GM21528 (cell line): ENCODE measurements around the gene DGKH.

Experiments used
- ATAC-seq: cut with Tn5 transposase; IDR thresholded peaks from one replicate; pipeline ENCODE4 v1.9.1; 2021; ENCODE audit warnings: mild to moderate bottlenecking, moderate library complexity; ENCODE audit not compliant: unreplicated experiment, low FRiP score

Gene DGKH, protein sequence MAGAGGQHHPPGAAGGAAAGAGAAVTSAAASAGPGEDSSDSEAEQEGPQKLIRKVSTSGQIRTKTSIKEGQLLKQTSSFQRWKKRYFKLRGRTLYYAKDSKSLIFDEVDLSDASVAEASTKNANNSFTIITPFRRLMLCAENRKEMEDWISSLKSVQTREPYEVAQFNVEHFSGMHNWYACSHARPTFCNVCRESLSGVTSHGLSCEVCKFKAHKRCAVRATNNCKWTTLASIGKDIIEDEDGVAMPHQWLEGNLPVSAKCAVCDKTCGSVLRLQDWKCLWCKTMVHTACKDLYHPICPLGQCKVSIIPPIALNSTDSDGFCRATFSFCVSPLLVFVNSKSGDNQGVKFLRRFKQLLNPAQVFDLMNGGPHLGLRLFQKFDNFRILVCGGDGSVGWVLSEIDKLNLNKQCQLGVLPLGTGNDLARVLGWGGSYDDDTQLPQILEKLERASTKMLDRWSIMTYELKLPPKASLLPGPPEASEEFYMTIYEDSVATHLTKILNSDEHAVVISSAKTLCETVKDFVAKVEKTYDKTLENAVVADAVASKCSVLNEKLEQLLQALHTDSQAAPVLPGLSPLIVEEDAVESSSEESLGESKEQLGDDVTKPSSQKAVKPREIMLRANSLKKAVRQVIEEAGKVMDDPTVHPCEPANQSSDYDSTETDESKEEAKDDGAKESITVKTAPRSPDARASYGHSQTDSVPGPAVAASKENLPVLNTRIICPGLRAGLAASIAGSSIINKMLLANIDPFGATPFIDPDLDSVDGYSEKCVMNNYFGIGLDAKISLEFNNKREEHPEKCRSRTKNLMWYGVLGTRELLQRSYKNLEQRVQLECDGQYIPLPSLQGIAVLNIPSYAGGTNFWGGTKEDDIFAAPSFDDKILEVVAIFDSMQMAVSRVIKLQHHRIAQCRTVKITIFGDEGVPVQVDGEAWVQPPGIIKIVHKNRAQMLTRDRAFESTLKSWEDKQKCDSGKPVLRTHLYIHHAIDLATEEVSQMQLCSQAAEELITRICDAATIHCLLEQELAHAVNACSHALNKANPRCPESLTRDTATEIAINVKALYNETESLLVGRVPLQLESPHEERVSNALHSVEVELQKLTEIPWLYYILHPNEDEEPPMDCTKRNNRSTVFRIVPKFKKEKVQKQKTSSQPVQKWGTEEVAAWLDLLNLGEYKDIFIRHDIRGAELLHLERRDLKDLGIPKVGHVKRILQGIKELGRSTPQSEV

DNA sequence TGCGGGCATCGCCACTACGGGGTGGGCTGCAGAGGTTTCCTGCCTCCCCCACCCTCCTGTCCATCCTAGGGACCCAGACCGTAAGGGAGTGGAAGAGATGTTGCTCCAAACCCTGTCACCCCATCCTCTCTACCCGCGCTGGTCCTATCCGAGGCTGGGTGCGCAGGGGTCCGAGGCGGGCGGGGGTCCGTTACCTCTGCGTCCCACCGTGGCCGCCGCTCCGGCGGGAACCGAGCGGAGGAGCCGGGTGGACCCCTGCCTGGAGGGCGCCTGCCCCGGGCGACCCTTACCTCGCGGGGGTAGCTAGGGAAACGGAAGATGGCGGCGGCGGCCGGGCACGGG is at the start of gene DGKH:
Gene DGKH, plus strand, starts transcription at position 307 of the 342 bp plus-strand sequence. CDS start 126 bp downstream, outside the sequence.
- peak; percentile 36 for ATAC-seq

DNA sequence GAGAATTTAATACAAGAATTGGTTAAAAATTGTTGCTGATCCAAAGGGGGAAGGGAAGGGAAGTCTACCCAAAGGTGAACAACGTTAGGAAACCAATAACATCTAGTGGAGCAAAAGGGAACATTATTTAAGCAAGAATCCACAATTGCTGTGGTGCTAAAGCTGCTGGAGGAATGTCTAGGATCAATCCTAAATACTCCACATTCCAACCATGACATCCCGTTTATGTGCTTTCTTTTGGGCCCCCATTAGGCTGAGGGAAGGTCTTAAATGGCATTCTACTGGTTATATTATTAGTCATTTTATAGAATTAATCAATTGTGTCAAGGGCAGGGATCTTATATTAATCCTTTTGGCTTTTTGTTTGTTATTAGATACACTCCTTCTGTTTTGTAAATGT is 47.6 kb upstream of the DGKH start:
- no peak for ATAC-seq

DNA sequence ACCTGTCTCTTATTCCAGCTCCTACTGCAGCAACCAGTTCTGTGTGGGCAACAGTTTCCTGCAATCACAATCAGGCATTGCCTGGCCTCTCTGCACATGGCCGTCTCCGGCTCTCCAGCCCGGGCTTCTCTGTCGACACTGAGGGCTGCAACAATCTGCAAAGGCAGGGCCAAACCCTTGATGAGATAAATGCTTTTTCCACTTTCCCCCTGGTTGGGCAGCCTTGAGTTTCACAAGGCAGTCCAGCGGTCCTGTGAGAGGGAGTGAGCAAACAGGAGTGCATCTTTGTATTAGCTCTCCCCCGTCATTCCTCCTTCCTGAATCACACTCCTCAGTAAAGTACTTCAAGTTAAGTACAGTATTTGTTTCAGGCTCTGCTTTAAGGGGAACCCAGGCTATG is 46.9 kb upstream of the DGKH start:
- no peak for ATAC-seq

DNA sequence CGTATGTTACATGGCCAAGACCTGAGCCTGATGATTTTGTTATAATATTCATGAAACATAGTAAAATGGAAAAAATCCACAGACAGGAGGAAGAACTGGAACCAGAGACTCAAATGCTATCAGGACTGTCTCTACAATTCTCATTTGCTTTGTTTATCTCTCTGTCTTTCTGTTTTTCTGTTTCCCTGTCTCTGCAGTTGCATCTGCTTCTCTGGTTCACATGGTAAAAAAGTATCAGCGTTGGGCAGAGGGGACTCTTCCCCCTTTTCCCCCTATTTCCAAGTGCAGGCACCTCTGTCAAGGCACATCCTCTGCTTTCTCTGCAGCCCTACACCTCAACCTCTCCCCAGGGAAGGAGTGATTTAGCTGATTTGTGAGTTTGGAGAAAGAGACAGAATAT is 46.4 kb upstream of the DGKH start:
- ATAC-seq, result no peak

DNA sequence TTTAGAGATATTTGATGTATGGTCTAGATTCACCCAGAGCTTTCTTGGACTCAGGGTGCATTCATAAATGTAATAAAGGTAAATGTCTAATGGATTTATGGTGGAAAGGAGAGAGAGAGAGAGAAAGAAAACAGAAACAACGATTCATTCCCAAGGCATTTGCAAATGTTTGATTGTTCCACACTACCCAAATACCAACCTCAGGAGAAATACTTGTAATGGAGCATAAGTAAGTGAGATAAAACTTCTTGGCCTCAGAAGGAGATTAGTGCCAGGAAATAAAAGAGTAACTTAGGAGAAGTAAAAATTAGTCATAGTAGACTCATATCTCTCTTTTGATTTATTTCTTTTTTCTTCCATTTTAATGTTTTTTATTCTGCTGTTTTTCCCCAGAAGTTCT is 40.6 kb upstream of the DGKH start:
- ATAC-seq, result no peak

DNA sequence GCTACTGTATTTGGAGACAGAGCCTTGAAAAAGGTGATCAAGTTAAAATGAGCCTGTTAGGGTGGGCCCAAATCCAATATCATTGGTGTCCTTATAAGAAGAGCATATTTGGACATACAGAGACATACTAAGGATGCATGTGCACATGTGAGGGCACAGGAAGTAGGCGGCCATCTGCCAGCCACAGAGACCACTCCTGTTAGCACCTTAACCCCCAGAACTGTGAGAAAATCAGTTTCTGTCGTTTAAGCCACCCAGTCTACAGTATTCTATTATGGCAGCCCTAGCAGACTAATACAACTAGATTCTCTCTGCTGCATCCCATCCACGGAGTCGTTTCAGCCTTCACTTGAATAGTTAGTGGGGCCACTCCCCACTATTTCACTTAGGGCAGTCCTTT is 39.4 kb upstream of the DGKH start:
- ATAC-seq, result no peak

DNA sequence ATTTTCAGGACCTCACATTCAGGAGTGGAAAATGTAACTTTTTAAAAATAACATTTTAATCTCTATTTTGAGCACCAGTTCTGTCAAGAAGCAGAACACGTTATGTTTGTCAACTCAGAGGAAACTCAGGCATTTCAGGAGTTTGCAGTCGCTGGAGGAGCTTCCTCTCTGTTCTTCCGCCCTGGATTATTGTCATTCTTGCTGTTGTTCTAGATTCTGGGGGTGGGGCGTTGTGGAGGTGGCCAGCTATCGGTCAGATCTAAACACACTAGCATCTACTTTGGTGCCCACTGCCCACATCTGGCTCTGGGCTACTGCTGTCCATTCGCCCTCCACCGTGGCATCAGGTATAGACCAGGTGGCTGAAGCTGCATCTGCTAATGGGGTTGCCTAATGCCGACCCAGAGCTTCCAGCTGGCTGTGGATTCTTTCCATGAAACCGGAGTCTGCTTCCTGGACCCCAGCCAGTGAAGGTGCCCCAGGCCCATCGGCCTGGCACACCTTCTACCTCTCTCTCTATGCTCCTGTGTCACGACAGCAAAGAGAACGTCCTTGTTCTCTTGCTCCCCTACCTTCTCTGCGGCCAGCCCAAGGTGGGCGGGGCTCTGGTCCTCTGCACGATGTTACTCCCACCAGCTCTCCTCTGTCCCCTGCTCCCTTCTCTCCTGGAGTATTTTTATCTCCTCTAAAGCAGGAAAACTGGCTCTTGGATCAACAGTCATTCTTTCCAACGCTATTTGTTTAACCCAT is 36.7 kb upstream of the DGKH start:
- ATAC-seq, result no peak

DNA sequence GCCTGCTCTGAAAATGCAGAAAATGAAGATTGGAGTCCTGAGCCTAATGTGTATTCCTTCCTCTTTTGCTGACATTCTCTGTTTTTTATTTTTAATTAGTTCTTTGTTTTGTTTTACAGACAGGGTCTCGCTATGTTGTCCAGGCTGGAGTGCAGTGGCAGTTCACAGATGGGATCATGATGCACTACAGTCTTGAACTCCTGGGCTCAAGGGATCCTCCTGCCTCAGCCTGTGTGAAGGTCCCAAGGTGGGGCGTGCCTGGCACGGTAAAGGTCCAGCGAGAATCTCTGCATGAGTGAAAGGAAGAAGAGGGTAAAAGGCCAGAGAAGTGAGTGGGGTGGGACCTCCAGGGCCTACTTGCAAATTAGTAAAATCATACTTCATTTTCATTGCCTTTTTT is 34.3 kb upstream of the DGKH start:
- no peak for ATAC-seq

DNA sequence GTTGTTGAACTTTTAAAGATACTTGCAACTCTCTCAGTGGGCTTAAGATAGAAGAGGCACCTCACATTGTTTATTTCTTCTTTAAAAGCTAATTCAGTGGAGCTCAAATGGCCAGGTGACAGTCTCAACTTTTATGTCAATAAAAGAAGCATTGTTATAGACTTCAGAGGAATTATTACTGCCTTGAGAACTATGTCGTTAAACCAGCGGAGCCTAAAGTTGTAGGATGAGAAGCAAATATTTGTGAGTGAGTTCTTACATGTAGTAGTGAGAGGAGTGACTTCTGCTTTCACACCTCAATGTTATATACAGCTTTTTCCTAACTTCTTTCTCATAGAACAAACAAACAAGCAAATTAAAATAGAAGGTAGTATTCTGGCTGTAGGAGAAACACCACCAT is 31.2 kb upstream of the DGKH start:
- no peak for ATAC-seq

DNA sequence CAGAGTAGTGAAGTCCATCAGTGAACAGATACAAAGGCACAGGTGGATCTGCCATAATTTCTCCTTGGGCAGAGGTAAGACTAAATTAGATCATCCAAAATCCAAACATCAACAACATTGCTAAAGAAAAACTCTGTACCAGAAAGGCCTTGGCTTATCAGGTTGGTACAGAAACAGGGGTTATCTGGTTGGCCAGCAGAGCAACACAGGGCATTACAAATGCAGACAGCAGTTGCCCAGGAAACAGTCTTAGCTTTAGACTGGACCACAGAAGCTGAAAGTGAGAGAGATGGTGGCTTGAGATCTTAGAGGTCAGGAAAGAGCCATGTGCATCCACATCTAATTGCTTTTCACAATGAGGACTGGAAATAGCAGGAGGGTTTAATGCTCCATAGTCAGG is 26.6 kb upstream of the DGKH start:
- no peak for ATAC-seq

DNA sequence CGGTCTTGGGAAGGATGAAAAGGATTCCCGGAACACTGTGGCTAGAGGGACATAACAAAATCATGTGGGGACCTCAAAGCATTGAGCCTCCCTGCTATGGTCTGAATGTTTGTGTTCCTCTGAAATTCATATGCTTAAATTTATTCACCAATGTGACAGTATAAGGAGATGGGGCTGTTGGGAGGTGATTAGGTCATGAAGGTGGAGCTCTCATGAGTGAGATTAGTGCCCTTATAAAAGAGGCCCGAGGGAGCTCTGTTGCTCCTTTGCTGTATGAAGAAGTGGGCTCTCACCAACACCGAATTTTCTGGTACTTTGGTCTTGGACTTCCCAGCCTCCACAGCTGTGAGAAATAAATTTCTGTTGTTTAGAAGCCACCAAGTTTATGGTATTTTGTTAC is 26.1 kb upstream of the DGKH start:
- no peak for ATAC-seq

DNA sequence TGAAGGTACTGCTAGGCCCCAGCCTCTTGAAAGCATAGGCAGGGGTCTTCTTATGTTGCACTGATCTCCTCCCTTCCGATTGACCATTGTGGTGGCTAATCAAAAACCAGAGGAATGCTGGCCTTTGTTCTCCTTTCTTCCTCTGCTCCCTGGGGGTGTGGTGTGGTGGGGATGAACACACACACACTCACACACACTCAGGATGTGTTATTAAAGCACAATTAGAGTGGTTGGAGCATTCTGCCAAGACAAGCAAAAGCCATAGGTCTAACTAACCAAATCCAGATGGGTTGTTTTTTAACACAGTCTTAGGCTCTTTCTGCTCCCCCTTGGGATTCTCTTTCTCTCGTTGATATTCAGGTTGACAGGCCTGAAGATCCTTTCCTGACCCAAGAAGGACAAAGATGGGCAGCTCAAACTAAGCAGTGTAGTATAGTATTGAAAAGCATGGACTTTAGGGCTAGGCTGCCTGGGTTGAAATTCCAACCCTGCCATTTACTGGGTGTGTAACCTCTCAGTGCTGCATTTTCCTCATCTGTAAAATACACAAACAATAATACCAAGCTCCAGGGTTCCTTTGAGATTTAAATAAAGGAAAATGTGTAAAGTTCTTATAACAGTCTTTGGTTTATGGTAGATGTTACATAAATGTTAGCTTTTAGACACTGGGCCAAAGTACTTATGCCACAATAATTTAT is 25.5 kb upstream of the DGKH start:
- no peak for ATAC-seq

DNA sequence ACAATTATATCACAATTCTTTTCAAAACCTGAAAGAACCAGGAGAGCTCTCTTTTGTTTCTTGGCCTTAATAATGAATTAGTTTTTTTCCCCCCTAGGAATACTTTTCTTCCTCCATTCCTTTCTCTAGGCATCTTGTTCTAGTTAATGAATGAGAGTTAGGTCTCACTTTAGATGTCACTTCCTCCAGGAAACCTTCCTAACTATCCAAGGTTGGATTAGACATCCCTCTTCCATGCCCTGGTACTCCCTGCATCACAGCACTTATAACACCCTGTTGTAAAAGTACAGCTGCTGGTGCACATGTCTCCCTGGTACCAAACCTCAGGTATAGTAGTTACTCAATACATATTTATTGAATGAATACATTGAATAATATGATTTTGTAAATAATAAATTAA is 21.2 kb upstream of the DGKH start:
- no peak for ATAC-seq

DNA sequence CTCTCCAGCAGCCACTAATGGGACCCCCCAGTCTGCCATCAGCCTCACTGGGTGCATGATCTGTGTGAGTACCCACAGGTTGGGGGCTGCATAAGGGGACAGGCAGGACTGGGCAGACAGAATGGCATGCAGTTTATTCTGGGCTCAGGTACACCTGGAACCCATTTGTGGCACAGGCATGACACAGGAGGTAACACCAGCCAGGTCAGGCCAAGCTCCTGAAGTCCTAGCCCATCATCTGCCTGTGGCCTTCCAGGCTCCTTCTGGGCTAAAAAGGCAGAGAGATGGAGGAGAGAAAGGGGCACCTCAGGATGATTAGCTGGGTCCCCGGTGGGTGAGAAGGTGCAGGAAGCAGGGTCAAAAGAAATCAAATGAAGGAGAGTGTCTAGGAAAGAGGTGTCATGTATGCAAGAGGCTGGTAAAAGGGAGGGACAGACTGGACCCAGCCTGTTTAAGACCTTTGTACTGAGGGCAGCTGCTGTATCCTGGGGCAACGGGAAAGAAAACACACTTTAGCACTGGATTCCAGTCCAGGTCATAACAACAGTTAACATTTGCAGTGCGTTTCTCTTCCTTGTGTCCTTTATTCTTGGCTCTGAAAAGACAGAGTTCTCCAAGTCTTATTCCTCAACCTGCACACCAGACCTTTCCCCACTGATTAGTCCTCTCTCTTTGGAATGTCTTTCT is 20.2 kb upstream of the DGKH start:
- ATAC-seq, result no peak

DNA sequence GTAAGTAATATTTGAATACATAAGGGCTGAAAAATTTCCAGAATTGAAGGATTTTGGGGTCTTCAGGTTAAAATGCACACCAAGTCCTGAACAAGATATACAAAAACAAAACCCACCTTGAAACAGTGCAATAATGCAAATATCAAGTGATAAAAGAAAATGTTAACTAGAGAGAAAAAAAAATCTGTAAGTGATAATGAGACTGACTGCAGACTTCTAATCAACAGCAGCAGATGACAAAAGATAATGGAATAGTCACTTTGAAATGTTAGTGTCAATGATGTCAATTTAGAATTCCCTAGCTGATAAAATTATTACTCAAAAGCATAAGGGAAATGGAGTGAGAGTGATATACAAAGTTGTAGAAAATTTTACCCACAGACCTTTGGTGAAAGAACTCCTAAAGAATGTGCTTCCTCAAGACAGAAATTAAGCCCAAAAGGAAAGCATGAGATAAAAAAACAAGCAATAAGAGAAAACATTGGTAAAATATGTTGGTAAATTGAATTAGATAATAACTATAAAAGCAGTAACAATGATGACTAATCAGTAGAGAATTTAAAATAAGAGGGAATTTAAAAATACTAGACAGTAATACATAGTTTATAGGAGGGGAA is 12.4 kb upstream of the DGKH start:
- no peak for ATAC-seq

DNA sequence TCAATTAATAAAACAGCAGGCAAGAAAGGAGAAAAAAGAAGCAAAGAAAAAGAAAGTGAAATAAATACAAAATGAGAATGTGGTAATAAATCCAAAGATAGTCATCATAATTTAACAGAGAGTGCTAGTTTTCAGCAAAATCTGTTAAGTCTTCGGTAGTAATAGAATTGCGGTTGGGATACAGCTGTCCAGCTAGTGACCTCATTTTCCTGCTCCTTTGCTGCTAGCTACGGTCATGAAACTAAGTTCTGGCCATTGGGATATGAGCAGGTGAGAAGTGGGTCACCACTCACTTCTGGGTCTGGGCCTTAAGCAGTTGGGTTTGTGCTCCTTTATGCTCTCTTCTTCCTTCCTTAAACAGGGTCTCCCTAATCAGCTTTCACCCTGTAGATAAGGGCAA is 11.7 kb upstream of the DGKH start:
- ATAC-seq, result no peak

DNA sequence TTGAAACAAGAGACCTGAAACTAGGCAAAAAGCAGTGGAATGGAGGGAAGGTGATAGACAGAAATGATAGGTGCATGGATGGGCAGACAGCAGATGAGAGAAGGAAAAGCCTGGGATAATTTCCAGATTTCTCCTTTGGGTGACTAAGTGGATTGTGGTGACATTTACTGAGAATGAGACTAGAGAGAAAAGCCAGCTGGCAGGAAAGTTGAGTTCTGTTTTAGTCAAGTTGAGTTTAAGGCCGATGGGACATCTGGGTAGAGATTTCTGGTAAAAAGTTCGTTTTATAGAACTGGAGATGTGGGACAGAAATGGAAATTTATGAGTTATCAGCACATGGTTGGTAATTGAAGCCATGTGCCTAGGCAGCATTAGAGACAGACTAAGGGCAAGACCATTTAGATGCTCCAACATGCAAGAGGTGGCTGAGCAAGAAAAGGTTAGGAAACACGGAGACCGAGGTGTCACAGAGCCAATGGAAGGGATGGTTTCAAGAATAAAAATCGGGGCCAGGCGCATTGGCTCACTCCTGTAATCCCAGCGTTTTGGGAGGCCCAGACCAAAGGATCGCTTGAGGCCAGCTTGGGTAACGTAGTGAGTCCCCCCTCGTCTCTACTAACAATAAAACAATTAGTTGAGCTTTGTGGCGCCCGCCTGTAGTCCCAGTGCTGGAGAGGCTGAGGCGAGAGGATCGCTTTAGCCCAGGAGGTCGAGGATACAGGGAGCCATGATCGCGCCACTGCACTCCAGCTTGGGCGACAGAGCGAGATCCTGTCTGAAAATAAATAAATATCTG is 9.6 kb upstream of the DGKH start:
- ATAC-seq, result no peak

DNA sequence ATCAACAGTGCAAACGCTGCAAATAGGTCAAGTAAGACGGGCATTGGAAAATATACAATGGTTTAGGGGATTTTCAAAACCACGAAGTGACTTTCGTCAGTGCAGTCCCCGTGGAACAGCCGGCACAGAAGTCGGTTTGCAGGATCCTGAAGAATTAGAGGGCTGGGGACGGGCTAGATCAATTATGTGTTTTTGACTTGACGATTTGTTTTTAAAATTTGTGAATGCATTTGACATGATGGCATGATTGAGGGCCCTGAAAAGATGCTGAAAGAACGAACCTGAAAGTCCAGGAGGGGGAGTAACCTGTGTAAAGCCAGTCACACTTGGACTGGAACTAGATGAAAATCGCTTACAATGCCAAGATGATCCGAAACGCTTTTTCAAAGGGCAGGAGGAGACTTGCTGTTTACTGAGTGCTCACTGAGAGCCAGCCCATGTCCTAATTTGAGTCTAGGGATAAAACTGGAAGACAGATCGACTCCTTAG is 8.9 kb upstream of the DGKH start:
- ATAC-seq, result peak; percentile 5
